Posterior vena cava (tissue), 2 donors: ENCODE results near the gene NFIC. TPM values are rescaled to one million over a fixed set of nuclear protein-coding genes. Genes with fewer than 3 reads are reported as not detected.

Experiments used
- DNase-seq: peaks from one replicate; pipeline ENCODE4 v3.0.0-alpha.2; 2020; ENCODE audit warnings: low spot score
- intact Hi-C, 2 donors: fragments of 100-400 bp; cut with DNase I; formaldehyde crosslinking; loops; one replicate each; pipeline versions ENCODE4 v1.14.1 to v1.14.2; 2022 to 2023
- total RNA-seq, 2 donors: library from RNA; stranded (reverse); fragmentation: NEBNext Ultra II Directional; extraction: Animal tissue kit (Norgen Biotek cat#: 25700); gene quantifications; one replicate each; pipeline ENCODE4 v1.2.1, GENCODE V29; 2021
- donor health status: DM: yes; HTN: yes; CAD: no.
- donor health status: DM: yes; HTN: yes; CAD: no.

Gene NFIC
- total RNA-seq, 2 donors from 2014 or later: 196 to 223 TPM

DNA sequence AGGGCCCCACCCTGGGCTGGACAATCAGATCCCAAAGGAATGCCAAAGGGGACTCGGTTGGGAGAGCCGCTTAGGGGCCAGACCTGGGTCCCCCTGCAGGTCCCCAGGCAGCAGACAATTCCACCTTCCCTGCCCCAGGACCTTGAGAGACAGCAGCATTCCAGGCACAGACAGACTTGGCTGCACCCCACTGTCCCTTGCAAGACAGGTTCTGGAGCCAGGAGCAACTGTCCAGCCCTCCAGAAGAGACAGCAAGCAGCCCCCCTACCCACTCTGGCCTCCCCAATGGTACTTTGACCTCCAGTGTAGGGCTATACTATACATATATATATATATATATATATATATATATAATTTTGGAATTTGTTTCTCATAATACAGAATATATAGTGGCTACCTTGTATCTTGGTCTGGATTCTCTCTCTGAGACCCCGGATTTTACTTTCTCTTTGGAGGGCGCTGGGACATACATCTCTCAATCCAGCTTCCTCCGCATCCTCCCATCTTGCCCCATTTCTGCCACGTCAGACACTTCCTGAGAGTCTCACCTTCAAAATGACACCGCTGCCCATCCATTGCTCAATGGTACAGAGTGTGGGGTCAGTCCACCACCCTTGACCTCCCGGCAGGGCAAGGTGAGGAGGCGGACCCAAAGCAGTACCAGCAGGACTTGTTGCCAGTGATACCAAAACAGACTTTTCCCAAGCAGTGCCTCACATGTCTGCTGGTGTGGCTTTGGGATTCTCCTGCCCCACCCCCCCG lies 101.2 kb downstream of the NFIC start:
- intact Hi-C loops: loop anchor here in 1 of 2 donors (1.0 kb wide), 1 partner anchor 143 kb away; no protein-coding TSS in a partner anchor

DNA sequence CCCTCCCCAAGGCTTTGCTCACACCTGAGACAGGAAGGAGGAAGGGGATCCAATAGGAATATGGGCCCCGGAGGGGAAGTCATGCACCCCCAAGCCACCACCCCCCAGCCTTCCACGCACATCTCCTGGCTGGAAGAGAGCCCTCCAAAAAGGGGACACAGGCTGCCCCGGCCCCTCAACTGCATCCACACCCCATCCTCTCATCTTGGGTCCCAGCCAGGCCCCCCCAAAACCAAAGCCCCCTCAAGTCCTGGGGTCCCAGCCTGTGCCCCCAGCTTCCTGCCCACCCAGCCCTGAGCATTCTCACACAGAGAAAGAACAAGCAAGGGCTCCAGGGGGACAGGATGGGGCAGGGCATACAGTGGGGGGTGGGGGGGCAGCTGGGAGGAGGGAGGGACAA lies 101.8 kb downstream of the NFIC start:
- intact Hi-C loops: no loop called here
- DNase-seq: no peak

More for the DNA sequence above, 101.2 kb downstream of the NFIC start:
- no peak for DNase-seq

- DNase-seq: no peak
- intact Hi-C loops: loop anchor here in 1 of 2 donors (5.0 kb wide), 1 partner anchor 38 kb away; no protein-coding TSS in a partner anchor
Observed at GRCh38 chr19:3469638-3470499, 103.5 kb downstream of the NFIC start.

- intact Hi-C loops: loop anchor here in 1 of 2 donors (5.0 kb wide), 1 partner anchor 38 kb away; no protein-coding TSS in a partner anchor
- DNase-seq: no peak
Observed at GRCh38 chr19:3470500-3471128, 104.2 kb downstream of the NFIC start.

- DNase-seq: no peak
Observed at GRCh38 chr19:3471954-3472655, 105.7 kb downstream of the NFIC start.

DNA sequence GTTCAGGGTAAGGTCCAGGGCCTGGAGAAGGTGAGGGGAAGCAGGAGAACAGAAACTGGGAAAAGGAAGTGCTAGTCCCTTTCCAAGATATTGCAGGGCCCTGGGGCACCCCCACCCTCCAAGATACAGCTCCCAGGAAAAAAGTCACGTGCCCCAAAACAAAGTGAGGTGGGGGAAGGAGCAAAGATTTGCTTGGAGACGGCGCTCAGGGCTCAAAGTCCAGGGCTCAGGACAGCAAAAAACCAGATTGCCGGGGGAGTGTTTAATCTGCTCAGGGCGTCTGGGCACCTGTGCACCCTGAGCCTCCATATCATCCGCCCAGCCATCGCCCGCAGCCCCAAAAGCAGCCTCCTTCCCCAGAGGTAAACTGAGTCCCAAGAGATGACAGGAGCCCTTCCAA lies 107.6 kb downstream of the NFIC start:
- no peak for DNase-seq
- intact Hi-C loops: loop anchor here in 1 of 2 donors (5.0 kb wide), 1 partner anchor 42 kb away; no protein-coding TSS in a partner anchor

More at GRCh38 chr19:3471954-3472655, 105.7 kb downstream of the NFIC start:
- intact Hi-C loops: loop anchor here in 1 of 2 donors (2.0 to 5.0 kb wide), 2 partner anchors 40 to 147 kb away; no protein-coding TSS in a partner anchor

DNA sequence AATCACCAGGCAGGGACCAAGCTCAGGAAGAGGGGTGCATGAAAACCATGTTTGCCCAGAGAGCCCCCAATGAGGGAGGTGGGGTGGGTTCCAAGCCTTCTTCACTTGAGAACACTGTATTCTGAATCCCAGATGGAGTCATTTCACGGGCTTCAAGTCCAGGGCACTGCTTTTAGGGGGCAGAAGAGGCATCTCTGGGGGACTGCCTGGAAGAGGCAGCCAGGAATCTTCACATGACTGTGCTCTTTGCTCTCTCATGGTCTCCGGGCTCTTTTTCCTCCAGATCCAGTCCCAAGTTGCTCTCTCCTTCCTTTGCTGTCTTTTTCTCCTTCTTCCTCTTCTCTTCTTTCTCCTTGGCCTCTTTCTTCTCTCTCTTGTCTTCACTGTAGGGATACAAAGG lies 108.2 kb downstream of the NFIC start:
- intact Hi-C loops: loop anchor here (5.0 kb wide), 2 partner anchors 42 to 152 kb away; no protein-coding TSS in a partner anchor

DNA sequence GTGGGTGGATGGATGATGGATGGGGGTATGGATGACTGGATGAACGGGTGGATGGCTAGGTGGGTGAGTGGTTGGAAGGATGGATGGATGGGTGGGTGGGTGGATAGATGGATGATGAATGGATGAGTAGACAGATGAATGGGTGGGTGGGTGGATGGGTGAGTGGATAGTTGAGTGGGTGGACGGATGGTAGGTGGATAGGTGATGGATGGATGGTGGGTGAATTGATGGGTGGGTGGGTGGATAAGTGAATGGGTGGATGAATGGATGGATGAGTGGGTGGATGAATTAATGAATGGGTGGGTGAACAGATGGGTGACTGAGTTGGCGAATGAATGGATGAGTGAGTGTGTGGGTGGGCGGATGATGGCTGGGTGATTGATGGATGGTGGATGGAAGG lies 109.1 kb downstream of the NFIC start:
- intact Hi-C loops: loop anchor here in 1 of 2 donors (5.0 kb wide), 1 partner anchor 153 kb away; no protein-coding TSS in a partner anchor
- DNase-seq: no peak

More for the DNA sequence above, 108.2 kb downstream of the NFIC start:
- no peak for DNase-seq

DNA sequence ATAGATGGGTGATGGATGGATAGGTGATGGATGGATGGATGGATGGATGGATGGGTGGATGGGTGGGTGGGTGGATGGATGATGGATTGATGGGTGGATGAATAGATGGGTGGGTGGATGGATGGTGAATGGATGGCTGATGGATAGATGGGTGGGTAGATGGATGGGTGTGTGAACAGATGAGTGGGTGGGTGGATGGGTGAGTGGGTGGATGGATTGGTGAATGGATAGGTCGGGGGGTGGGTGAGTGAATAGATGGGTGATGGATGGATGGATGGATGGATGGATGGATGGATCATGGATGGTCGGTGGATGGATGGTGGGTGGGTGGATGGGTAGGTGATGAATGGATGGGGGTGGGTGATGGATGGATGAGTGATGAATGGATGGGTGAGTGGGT lies 110.4 kb downstream of the NFIC start:
- intact Hi-C loops: loop anchor here in 1 of 2 donors (5.0 kb wide), 1 partner anchor 155 kb away; no protein-coding TSS in a partner anchor
- DNase-seq: no peak

DNA sequence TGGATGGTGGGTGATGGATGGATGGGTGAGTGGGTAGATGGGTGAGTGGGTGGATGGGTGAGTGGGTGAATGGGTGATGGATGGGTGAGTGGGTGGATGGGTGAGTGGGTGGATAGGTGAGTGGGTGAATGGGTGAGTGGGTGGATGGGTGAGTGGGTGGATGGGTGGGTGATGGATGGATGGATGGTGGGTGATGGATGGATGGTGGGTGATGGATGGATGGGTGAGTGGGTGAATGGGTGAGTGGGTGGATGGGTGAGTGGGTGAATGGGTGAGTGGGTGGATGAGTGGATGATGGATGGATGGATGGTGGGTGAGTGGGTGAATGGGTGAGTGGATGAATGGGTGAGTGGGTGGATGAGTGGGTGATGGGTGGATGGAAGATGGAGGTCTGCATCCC lies 111.1 kb downstream of the NFIC start:
- no peak for DNase-seq
- intact Hi-C loops: loop anchor here in 1 of 2 donors (5.0 kb wide), 1 partner anchor 155 kb away; no protein-coding TSS in a partner anchor

DNA sequence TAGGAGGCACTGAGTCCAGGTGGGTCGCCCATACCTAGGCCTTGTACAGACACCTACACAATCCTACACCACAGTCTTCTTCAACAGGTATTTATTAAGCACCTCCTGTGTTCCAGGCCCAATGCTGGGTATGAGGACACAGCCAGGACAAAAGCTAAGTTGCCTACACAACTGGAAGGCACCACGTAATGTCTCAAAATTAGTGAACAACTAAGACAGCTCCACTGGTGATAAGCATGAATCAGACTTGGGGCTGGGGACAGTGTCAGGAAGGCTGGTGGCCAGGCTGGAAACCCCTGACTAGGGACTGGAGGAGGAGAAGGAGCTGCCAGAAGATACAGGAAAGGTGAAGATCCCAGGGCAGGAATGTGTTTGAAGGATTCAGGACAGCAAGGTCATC lies 111.6 kb downstream of the NFIC start:
- intact Hi-C loops: loop anchor here in 1 of 2 donors (5.0 kb wide), 1 partner anchor 156 kb away; no protein-coding TSS in a partner anchor

DNA sequence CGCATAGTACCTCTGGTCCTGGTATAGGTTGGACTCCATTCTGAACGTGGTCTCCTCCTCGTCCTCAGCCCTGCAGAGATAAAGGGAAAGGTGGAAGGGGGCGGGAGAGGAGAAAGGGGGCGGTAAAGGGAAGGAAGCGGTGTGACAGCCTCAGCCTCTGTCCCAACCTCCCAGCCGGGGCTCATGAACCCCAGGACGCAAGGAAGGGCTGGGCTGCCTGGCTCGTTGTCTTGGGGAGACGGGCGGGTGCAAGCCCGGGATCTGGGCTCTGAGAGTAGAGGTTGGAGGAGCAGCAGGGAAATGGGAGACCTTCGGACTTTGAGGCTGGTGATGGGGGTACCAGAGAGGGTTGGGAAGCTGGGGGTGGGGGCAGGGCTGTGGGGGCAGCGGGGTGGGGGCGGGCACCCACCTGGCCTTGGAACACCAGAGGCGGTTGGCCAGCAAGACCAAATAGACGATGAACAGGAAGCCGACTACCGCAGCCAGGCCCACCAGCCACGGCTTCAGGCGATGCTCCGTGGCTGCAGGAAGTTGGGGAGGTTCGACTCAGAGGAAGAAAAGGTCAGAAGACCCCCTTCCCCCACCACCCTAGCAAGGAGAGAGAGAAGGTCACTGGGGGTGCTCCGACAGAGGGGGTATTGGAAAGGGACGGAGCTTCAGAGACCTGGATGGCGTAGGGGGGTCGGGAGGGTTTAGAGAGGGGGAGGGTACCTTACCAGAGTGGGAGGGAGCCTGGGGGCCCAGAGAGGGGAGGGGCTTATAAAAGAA lies 112.2 kb downstream of the NFIC start:
- intact Hi-C loops: loop anchor here in 1 of 2 donors (5.0 kb wide), 1 partner anchor 156 kb away; no protein-coding TSS in a partner anchor
- no peak for DNase-seq

More for the DNA sequence above, 111.6 kb downstream of the NFIC start:
- DNase-seq: no peak

GRCh38 chr19:3479177-3479833 lies 112.9 kb downstream of the NFIC start:
- no peak for DNase-seq
- intact Hi-C loops: loop anchor here in 1 of 2 donors (5.0 kb wide), 1 partner anchor 157 kb away; no protein-coding TSS in a partner anchor

DNA sequence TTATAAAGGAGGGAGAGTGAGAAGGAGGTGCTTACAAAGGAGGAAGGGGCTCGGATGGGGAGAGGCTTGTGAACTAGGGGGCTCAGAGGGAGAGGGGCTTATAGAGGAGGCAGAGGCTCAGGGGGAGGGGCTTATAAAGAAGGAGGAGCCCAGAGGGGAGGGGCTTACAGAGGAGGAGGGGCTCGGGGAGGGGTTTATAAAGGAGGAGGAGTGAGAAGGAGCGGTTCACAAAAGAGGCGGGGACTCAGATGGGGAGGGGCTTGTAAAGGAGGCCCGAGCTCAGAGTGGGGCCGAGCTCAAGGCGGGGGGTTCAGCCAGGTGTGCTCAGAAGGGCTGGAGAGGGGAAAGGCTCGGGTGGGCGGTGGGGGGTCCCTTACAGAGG lies 113.4 kb downstream of the NFIC start:
- intact Hi-C loops: loop anchor here in 1 of 2 donors (5.0 kb wide), 1 partner anchor 158 kb away; no protein-coding TSS in a partner anchor
- DNase-seq: no peak

GRCh38 chr19:3480383-3481091 lies 114.2 kb downstream of the NFIC start, which contains the start of gene SMIM24:
TSS of gene SMIM24 (minus strand) at chr19:3480525. CDS start at chr19:3480463, 62 bp downstream.
- intact Hi-C loops: no loop called here
- no peak for DNase-seq
